NCI-H1436 (cell line): ENCODE measurements around the gene SUPT4H1.
"Not testable (repeated sequence)": the region's sequence is repeated elsewhere in the genome, so short reads cannot be mapped to it uniquely, and the experiment has no call there.

Source experiments
- DNase-seq: peaks from one replicate; lab custom pipeline; 2025; lab: John Stamatoyannopoulos, UW

The SUPT4H1 gene

GRCh38 chr17:58351831-58352595 is at the start of gene SUPT4H1:
TSS of gene SUPT4H1 (minus strand) at chr17:58352201. CDS start at chr17:58352135, 66 bp downstream.
- peak; percentile 96 for DNase-seq

- no peak for DNase-seq
Measured at GRCh38 chr17:58401287-58401686, 49.3 kb upstream of the SUPT4H1 start.

DNA sequence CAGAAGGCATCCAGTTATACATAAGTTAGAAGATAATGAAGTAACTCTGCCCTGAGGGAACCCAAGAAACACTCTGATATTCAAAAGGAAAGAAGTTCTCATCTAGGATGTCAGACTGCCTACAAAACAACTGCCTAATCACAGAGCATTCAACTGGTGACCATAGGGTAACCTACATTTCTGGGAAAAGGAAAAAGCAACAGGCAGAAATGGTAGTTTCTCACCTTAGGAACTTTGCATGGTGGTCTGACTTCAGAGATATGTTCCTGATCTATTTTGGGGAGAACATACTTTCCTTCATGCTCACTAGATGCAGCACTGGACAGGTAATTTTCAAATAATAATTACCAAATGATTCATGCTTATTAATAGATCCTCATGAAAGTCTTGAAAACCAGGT is 48.8 kb upstream of the SUPT4H1 start:
- no peak for DNase-seq

- no peak for DNase-seq
Measured at GRCh38 chr17:58399974-58400373, 48.0 kb upstream of the SUPT4H1 start.

- no peak for DNase-seq
Measured at GRCh38 chr17:58398574-58399266, 46.7 kb upstream of the SUPT4H1 start.

GRCh38 chr17:58397421-58397820 is 45.4 kb upstream of the SUPT4H1 start:
- not testable (repeated sequence) for DNase-seq

GRCh38 chr17:58396173-58396572 is 44.2 kb upstream of the SUPT4H1 start:
- no peak for DNase-seq

DNA sequence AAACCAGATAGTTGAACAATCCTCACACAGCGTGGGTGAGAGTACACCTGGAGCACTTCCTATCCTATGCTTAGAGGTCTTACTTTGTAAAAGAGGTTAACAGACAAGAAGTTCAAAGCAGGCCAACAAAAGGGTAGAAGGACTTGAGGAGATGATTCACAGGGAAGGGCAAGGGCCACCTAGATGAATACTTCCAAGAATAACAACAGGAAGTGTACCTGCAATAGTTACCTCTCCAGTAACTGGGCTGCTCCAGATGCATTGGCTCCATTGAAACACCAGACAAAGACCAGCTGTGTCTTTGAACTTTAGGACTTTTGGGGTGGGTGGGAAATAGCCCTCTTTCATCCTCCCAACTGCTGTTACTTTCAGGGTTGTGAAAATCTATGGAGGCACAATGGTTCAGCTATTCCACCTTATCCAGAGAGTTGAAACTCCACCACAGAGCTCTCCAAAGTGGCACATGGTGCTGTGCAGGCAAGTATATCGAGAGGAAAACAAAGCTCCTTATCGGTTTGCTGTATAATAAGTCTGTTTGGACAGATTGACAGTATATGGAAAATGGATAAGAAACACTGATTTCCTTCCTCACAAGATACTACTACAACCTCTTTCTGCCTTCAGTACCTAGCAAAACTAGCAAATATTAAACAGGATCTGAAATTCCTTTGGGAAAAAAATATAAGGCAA is 42.7 kb upstream of the SUPT4H1 start:
- DNase-seq = no peak

GRCh38 chr17:58391302-58391984 is 39.4 kb upstream of the SUPT4H1 start:
- peak; percentile 67 for DNase-seq

DNA sequence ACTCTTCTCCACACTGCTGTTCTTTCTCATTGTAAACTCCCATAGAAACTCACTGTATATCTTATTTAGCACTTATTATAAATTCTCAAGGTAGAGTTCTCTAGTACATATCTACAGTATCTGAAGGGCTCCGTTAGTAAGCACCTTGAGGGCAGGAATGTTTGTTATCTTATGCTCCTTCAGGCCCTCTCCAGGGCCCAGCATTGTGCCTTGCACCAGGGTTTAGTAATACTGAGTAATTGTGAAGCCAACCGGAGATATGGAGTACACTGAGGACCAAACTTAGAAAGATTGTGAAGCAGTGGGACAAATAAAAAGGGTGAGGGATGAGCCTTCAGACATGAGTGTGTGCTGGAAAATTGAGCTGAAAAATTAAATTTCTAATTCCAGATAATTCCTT is 38.9 kb upstream of the SUPT4H1 start:
- DNase-seq = no peak

GRCh38 chr17:58388302-58389190 is 36.5 kb upstream of the SUPT4H1 start:
- no peak for DNase-seq

- DNase-seq = no peak
Measured at GRCh38 chr17:58387834-58388233, 35.8 kb upstream of the SUPT4H1 start.

GRCh38 chr17:58386708-58387107 is 34.7 kb upstream of the SUPT4H1 start:
- DNase-seq = no peak

DNA sequence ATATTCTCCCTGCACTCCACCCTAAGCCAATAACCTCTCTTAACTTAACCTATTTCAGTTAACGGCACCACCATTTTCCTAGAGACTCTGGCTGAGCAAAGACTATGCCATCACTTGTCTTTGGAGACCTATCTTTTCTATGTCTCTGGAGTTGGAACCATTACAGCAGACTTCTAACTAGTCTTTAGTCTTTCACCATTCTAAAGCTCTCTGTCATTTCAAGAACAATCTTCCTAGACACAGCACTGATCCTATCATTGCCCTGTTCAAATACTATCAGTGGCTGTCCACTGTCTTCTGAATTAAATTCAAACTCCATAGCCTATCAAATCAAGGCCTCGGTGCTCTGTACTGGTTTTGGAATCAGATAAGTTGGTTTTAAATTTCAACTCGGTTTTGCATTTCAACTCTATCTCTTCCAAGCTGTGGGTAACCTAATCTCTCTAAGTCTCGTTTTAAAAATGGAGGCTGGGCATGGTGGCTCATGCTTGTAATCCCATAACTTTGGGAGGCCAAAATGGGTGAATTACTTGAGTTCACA is 33.4 kb upstream of the SUPT4H1 start:
- DNase-seq = no peak

GRCh38 chr17:58384897-58385296 is 32.9 kb upstream of the SUPT4H1 start:
- DNase-seq = no peak

DNA sequence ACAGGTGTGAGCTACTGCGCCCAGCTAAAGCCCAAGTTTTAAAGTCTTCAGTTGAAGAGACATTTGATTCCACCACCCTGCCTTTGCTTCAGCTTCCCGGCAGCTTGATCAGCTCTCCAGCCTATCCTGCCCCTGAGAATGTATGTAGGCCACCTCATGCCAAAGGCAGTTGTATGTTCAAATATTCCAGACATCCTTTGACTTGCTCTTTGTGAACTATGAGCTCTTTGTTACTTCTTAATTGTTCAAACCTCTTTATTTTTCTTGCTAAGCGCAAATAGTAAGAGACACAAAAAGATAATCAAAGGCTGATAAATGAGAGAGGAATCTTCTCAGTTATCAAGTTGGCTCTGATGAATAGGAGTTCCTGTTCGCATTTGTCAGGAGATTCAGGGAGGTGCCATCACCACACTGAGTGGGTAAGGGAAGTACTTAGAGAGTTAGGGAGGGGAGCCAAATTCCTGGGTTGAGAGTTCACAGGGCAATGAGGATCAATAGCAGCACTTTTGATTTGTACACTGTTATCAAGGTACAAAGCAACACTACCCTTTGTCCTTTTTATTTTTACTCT is 32.0 kb upstream of the SUPT4H1 start:
- no peak for DNase-seq

GRCh38 chr17:58382872-58383242 is 30.9 kb upstream of the SUPT4H1 start:
- no peak for DNase-seq

- DNase-seq = no peak
Measured at GRCh38 chr17:58382108-58382871, 30.3 kb upstream of the SUPT4H1 start.

DNA sequence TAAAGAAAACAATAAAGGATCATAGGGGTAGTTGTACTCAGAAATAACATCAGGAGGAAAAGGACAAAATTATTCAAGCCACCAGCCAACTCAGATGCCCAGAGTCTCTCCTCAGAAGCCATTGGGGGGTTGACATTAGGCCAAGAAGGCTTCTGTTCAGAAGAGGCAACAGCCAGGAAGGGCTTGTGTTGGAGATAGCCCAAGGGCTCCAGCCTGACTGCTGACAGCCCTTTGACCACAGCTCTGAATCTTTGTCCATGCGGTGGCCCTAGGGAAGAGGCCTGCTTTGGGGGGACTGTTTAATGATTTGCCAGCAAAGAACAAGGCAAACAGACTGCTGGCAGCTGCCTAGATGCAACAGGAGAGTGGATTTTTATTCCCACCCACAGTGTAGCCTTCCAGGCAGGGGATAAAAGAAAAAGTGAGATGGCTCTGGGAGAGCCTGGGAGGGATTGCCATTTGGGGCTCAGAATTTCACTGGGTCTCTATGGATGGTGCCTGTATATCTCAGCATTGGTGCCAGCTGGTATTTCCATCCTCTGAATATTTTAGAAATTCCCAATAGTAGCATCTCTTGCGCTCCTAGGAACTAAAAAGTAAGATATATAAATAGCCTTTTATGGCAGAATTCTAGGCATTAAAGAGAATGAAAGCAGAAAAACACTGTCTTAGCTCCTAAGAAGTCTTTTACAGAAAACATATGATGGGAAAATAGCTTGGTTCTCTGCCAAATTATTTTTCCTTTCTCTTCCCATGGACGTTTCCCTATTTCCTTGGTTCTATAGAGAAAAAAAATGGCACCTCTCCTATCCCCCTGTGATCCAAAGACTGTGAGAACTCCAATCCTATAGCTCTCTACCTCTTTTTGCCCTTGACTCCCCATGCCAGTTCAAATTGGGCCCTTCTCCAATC is 29.4 kb upstream of the SUPT4H1 start:
- no peak for DNase-seq
